NCI-H1436 treated with DMSO at 0.1 percent for 48 hours (cell line): Measurements from ENCODE around the gene RASSF5.

Experiments used
- DNase-seq: peaks from one replicate; lab custom pipeline; 2025; lab: John Stamatoyannopoulos, UW

RASSF5 gene

GRCh38 chr1:206551296-206551985, 44.1 kb downstream of the RASSF5 start:
- no peak for DNase-seq

GRCh38 chr1:206551986-206552326, 44.6 kb downstream of the RASSF5 start:
- no peak for DNase-seq

- DNase-seq: no peak
Observed at GRCh38 chr1:206554211-206554610, 46.9 kb downstream of the RASSF5 start.

- DNase-seq: no peak
Observed at GRCh38 chr1:206554701-206555472, 47.6 kb downstream of the RASSF5 start.

GRCh38 chr1:206555473-206555935, 48.2 kb downstream of the RASSF5 start:
- no peak for DNase-seq

GRCh38 chr1:206556047-206556749, 48.9 kb downstream of the RASSF5 start:
- no peak for DNase-seq

GRCh38 chr1:206556750-206557635, 49.7 kb downstream of the RASSF5 start:
- no peak for DNase-seq

GRCh38 chr1:206557636-206558473, 50.5 kb downstream of the RASSF5 start:
- DNase-seq: no peak

- no peak for DNase-seq
Observed at GRCh38 chr1:206558794-206559671, 51.7 kb downstream of the RASSF5 start.

GRCh38 chr1:206559672-206559995, 52.3 kb downstream of the RASSF5 start:
- DNase-seq: no peak

- DNase-seq: no peak
Observed at GRCh38 chr1:206560007-206560716, 52.8 kb downstream of the RASSF5 start.

GRCh38 chr1:206563367-206564207, 56.3 kb downstream of the RASSF5 start:
- DNase-seq: no peak

- DNase-seq: no peak
Observed at GRCh38 chr1:206565995-206566394, 58.7 kb downstream of the RASSF5 start.

GRCh38 chr1:206566999-206567398, 59.7 kb downstream of the RASSF5 start:
- no peak for DNase-seq

- DNase-seq: no peak
Observed at GRCh38 chr1:206568256-206568655, 60.9 kb downstream of the RASSF5 start.

GRCh38 chr1:206568779-206569352, 61.5 kb downstream of the RASSF5 start:
- no peak for DNase-seq

GRCh38 chr1:206569556-206569955, 62.2 kb downstream of the RASSF5 start:
- DNase-seq: no peak

- no peak for DNase-seq
Observed at GRCh38 chr1:206570529-206570928, 63.2 kb downstream of the RASSF5 start.
